HG02571 (cell line): Measurements from ENCODE around the gene CCDC197.

ENCODE experiments used
- ATAC-seq: cut with Tn5 transposase; IDR thresholded peaks from one replicate; pipeline ENCODE4 v1.9.1; 2021; ENCODE audit warnings: mild to moderate bottlenecking, moderate library complexity; ENCODE audit not compliant: unreplicated experiment

CCDC197 gene

DNA sequence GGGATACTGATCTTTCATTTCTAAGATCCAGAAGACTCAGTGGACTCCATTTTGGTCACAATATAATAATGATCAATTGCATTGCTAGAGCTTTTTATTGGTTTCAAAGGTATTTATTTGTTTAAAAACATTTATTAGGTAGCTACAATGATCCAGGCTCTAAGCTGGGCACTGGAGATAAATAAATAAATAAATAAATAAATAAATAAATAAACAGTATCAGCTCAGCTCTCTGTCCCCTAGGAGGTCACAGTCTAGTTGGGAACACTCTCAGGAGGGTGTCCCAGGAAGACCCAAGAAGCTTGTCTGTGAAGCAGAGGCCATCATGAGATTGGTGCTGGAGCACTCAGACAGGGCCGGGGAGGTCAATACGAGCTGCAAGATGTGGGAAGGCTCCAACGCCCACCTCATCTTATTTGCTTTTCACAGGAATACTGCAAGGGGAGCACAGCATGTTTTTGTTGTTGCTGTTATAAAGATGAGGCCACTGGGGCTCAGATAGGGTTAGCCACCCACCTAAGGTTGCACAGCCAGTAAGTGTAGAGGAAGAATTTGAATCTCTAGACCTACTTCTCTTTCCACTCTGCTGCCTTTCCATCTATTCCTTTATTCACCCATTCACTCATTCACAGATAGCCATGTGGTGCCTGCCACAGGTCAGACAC is 36.2 kb upstream of the CCDC197 start:
- no peak for ATAC-seq

DNA sequence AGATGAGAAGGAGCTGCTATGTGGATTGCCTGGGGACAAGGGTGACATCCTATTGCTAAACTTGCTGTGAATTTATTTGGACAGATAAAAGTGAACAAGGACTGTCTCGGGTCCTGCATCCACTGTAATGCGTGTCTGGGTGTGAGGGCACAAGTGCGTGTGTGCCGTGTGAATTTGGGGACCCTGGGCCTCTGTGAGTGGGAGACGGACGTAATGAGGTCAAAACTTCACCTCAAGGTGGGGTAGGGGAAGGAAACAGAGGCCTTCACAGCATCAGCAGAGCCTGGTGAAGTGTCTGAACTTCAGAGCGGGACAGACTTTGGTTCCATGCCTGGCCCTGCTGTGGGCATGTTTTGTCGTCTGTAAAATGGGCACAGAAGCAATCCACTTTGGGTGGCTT is 35.5 kb upstream of the CCDC197 start:
- no peak for ATAC-seq

DNA sequence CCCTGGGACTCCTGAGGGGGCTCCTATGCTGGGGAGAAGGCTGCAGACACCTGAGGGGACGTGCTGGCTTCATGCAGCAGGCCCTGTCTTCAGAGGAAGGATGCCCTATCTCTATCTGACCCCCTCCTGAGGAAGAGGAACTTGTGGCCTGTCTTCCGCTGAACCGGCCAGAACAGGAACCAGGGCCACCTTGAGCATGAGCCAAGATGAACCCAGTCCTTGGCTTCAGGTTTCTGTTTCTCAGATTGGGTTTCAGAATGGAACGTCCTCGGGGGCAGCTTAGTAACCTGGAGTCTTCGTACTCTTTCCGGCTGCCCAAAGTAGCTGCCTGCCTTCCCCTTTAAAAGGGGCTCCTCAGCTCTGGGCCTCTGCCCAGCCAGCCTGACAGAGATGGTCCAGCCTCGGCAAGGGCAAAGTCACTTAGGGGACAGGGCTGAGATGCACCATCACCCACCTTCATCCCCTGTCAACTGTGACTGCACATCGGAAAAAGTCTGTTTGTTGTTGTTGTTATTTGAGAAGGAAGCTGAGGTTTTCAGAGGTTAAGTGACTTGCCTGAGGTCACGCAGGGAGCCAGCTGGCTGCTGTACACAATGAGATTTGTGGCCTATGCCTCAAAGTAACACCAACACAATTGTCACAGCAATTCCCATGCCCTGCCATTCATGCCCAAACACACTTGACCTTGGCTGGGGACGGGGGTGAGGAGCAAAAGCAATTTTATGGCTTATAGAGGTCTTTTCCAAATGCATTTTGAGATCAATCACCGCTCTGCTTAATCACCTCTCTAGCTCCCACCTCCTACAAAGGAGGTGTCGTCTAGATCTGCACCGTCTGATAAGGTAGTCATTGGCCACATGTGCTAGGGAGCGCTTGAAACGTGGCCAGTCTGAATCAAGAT is 34.1 kb upstream of the CCDC197 start:
- ATAC-seq: peak; percentile 39

DNA sequence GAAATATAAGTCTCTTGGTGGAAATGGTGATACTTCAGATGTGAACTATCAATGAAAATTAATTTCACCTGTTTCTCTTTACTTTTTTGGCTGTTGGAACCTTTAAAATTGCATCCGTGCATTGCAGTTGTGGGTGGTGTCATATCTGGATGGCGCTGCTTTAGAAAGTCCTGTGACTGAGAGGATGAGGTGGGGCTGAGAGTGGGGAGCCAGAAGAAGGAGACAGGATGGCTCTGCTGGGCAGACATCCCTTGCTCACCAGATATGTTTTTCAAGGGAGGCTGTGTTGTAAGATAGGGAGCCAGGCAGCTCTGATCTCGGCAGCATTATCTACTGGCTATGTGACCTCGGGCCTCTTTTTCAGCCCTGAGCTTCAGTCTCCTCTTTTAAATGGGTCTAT is 33.4 kb upstream of the CCDC197 start:
- ATAC-seq: no peak

DNA sequence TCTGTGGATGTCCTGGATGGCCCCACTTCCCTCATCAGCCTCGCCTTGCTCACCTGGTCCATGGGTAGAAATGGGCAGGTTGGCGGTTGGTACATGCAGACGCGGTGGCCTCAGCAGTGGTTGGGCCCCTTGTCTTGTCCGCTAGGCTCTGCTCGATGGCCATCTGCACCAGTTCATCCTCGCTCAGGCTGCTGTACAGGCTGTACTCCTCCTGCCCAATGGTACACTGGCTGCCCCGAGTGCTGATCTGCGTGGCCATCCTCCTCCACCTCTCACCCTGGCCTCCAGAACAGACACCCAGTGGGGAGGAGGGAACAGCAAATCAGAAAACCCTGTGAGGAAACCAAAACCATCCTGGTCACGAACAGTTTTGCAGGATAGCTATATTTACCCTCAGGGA is 32.8 kb upstream of the CCDC197 start:
- ATAC-seq: no peak

DNA sequence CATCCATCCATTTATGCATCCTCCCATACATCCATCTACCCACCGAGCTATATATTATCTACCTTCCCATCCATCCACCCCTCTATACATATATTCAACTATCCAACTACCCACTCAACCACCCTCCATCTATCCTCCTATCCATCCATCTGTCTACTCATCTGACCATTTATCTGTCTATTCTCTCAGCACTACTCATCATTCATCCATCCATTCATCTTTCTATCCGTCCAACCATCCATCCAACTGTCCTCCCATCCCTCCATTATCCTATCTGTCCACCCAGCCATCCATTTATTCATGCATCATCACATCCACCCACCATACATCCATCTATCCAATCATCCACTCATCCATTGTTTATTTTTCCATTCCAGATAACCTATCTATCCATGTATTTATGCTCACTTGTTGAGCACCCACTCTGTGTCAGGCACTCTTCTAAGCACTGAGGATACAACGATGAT is 32.2 kb upstream of the CCDC197 start:
- ATAC-seq: no peak

DNA sequence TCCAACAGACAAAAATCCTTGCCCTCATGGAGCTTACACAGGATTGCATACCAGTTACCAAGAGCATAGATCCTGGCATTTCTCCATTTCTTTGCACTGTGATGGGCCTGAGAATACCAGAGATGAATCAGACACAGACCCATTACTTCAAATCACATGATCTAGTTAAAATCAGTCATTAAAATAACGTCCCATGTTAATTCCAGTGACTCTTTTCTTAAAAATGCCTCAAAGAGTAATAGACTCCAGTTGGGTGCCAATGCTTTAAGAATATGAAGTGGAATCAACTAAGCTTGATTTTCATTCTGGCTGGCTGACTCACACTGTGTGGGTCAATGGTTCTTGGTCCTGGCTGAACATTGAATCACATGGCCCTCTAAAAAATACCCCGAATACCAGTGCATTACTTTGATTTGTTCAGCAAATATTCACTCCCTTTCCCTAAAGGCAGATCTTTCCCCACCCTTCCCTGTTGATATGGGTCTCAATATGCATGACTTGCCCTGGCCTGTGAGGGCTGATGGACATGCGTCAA is 31.7 kb upstream of the CCDC197 start:
- no peak for ATAC-seq

DNA sequence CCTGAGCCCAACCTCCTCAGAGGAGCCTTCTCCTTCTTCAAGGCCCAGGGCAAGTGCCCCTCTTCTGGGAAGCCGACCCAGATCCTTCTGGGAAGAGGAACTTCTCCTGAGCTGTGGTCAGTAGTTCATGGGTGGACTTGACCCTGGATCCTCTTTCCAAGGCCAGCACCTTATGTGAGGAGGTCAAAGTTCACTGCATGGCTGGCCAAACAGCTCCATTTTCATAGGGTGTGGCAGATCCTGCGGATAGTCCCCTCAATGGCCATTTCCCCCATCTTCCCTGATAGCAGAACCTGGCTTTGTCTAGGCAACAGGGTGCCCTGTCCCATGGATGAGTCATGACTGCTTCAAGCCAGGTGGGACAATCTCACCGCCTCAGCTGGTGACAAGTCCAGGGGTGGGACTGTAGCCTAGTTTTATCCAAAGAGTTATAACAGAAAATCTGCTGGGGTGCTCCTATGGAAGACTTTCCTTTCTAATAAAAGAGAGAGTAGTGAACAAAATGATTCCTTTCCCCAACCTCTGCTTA is 31.1 kb upstream of the CCDC197 start:
- ATAC-seq: no peak

DNA sequence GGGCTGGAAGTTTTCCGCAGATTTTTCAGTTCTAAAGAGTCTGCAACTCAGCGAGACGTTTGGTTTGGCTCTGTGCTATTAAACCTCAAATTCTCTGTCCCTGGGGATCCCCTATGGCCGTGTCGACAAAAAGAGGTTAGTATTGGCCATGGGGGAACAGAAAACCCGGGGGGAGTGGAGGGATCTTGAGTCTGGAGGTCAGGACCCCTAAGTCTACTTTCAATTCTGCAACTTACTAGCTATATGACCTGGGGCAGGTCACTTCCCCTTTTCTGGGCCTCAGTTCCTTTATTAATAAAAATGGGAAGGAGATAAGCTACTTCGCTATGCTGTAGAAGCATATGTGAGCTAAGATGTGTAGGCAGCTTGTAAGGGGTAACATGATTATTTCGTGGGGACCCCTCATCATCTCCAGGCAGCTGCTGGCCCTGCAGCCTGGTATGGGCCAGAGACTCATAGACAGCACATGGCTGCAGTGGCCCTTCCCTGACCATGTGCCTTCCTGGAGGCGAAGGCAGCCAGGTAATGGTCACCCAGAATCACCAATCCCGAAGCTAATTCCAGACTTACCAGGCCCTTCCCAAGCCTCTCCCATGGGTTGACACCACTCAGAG is 29.4 kb upstream of the CCDC197 start:
- no peak for ATAC-seq

DNA sequence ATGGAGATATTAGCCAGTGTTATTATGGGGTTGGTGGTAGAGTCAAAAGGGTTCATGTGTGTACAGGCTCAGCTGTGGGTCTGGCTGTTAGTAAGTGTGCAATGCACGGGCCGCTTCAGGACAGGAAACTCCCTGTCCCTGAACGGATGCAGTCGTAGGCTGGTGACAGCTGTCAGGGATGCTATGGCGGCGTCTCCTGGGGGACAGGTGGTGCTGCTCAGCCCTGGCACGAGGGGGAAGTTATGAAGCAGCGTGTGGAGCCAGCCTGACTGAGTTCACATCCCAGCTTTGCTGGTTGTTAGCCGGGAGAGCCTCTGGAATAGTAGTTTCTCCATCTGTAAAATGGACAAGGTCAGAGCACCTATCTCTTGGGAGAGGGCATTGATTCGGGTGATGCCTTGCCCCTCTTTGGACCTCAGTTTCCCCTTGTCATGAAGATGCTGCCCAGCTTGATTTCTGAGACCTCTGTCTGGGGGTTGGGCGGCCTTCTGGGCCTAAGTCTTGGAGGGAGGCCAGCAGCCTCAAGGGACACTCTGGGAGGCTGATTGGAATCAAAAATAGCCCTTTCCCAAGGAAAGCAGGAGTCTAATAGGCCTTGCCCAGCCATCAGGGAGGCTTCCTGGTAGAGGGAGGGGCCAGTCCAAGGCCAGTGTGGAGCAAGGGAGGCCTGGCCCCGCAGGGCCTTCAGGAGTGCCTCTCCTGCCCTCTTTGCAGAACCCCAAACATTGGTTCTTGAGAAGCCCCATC is 27.8 kb upstream of the CCDC197 start:
- no peak for ATAC-seq

DNA sequence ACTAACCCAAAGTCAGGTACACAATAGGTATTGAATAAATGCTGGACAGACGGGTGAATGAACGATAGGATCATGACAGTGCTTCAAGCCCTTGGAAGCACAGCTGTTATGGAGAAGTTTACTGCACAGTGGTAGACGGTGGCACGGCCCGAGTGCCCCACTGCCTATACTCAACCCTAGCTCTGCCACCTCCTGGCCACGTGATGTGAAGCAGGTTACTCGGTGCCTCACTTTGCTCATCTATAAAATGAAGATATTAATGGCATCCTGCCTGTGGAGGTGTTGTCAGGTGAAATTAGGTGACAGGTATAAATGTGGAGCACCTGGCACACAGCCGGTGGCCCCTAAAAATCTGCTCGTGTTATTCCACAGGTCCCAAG is 26.5 kb upstream of the CCDC197 start:
- ATAC-seq: peak; percentile 44

DNA sequence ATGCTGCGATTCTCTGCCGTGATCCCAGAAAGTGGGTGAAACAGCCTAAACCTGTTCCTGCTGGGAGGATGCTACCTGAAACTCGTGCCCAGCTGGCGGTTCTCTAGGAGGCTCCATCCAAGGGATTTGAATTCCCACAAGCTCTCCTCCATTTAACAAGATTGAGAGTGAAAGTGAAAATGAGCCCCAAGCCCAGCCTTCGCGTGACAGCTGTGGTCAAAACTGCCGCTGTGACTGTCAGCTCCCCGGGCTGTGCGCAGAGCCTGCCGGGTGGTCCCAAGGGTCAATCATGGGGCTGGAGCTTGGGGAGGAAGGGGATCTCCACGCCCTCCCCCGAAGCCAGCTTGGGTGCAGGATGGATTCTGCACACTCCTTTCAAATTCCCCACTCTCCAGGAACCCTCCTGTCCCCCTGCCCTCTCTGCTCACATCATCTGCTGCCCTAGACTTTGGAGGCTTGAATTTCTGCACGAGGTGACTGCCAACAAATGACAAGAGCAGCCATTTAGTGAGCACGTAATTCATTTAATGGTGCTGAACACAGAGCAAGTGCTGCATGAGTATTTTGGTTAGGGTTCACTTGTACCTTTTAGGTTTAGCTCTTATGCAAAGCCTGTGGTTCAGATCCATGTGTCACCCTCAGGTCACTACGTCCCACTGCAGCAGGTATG is 26.0 kb upstream of the CCDC197 start:
- peak; percentile 36 for ATAC-seq

DNA sequence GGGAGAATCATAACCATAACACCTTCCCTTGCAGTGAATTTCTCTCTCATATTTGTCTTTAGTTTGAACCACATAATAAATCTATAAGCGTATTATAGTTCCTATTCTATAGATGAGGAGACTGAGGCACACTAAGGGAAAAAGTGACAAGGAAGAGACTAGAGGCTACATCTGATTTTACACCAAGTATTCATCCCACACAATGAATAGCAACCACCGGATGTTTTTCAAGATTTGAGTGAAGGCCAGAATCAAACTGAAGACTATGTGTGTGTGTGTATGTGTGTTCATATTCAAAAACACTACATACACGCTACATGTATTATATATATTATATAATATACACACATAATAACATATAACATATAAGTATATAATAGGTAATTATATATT is 25.5 kb upstream of the CCDC197 start:
- no peak for ATAC-seq

DNA sequence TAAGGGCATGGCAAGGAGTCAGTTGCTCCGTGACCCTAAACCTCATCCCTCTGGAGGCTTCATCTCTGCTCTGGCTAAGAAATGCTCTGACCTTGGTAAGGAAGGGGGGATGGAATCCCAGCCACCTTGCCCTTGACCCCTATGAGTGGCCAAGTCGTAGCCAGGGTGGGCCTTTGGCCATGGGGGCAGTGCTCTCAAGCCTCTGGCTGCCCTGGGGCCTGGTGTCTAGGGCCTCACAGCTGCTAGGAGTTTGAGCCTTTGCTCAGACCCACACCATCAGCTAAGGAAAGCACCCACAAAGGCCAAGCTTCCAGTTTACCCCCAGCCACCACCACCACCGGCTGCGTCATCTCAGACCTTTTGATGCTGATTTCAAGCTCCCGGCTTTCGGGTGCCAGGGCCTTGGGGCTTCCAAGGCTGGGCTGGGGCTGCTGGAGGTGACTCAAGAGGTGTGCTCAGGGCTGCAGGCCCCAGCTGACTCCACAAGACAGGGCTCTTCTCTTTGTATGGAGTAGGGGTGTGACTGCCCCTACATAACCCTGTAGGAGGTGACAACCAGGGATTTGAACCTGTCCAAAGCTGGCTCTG is 24.4 kb upstream of the CCDC197 start:
- no peak for ATAC-seq

DNA sequence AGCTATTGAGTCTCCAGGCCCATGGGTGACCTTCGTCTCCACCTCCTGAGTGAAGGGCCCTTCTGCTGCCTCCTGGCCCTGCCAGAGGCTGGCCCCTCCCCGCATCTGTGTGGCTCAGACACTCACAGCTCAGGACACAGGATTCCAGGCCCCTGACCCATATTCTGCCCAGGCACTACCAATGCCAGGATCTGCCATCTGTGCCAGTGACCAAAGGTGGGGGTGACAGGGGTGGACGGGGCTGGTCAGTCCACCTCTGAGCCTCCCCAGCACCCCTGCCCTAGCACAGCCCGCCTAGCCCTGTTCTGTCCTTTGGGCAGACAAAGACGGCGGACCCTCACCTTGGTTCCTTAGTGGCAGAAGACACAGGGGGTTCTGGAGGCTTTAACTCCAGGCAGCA is 23.5 kb upstream of the CCDC197 start:
- no peak for ATAC-seq

DNA sequence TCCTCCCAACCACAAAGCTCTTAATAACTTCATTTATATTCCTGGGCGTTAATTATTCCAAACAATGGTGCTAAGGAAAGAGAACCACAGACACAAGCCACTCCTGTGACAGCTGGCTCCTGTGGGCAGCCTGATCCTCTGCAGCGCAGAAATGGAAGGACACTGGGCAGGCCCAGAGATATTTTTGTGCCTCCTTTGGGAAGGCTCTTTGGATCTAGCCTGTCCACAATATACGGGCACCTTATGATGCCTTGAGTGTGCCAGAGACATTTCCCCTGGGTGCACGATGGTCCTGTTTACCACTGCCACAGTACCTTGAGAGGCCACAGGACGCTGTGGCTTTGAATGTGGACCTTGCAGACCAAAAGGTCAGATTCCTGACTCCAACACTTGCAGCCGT is 22.8 kb upstream of the CCDC197 start:
- no peak for ATAC-seq

DNA sequence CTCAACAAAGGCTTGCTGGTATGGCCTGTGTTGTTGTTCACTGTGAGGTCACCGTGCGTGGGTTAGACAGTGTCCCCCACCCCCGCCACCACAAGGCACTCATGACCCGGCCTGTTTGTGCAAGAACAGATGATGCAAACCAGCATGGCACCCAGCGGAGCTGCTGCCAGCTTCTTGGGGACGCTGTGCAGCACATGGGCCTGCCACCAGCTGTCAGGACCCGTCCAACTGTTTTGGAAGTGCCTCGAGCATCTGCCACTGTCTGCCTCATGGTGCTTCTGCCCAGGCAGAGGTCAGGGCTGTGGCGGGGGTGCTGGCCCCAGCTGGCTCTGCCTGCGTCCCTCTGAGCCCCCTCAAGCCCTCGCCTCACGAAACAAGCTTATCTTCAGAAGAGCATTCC is 22.3 kb upstream of the CCDC197 start:
- no peak for ATAC-seq

DNA sequence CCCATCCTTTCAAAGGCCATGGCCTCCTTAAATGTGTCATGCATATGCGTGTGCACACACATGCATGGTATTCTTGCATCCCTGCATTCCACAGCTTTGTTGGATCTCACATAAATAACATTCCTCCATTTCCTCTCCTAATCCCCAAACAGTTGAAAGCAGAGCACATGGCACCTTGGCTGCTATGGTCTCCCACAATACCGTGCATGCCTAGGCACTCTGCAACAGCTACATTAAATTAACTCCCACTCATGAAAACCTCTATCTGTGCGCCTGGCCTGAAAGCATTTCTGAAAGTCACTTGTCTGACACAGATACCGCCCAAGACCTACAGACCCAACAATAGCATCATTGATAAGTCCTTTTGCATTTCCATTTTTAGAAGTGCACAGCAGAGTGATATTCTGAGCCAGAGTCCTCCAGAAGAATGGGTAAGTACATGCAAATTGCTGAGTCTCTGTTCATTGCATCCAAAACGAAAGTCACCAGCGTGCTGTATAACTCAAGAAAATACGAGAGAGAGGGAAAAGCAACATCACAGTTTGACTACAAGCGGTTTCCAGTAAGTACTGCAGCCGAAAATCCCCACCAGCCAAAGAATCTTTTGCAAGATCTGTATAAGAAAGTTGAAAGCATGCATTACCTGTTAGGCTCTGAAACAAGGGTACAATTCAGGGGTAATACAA is 21.2 kb upstream of the CCDC197 start:
- peak; percentile 69 for ATAC-seq

DNA sequence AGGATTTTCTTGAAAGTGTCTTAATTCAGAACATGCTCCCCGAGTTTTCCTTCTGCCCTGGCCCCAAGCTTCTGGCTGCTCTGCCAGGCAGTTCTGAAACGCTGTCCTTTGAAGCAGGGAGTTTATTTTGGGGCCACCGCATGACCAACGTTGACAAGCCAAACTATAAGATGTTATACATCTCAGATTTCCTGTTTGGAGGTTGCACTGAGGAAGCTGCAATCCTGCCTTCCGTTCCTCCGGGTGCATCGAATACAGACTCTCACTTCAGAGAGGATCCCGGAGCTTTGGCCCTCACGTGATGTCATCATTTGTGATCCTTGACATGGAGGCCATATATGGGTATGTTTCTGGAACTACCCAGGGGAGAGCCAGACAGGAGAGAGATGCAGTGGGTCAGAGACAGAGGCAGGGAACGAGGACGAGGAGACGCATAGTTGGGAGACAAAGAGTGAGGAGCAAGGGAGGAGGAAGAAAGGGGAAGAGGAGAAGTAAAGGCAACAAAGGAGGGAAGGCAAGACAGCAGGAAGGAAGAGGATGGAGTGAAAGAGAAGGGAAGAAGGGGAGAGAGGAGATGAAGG is 20.5 kb upstream of the CCDC197 start, which contains the start of gene ASB2:
Gene ASB2 (minus strand): TSS at position 94 of the 581 bp plus-strand sequence. CDS start 12,031 bp downstream, outside the sequence.
- peak; percentile 1 for ATAC-seq
